ENCODE data around the gene ZNF333.
"Not testable (repeated sequence)": the region's sequence is repeated elsewhere in the genome, so short reads cannot be mapped to it uniquely, and the experiment has no call there.

ZNF333 gene

GRCh38 chr19:14746886-14747285 is 57.0 kb downstream of the ZNF333 start:
- TF ChIP-seq CTCF (conservative IDR thresholded peaks at IDR 0.05; ENCODE audit: low read length): no peak
- no peak overlapping the region for H3K4me3 ChIP-seq (ENCODE audit: low read length)
- DNase-seq (ENCODE audit: low read depth): no peak

- DNase-seq (ENCODE audit: low read depth): no peak
- H3K4me3 ChIP-seq (ENCODE audit: low read length): no peak overlapping the region
- TF ChIP-seq CTCF (conservative IDR thresholded peaks at IDR 0.05; ENCODE audit: low read length): no peak
Observed at GRCh38 chr19:14748601-14749000, 58.8 kb downstream of the ZNF333 start.

GRCh38 chr19:14758816-14759215 is 69.0 kb downstream of the ZNF333 start:
- no peak for DNase-seq (ENCODE audit: low read depth)
- no peak overlapping the region for H3K4me3 ChIP-seq (ENCODE audit: low read length)
- TF ChIP-seq CTCF (conservative IDR thresholded peaks at IDR 0.05; ENCODE audit: low read length): no peak

- DNase-seq (ENCODE audit: low read depth): no peak
- no peak for TF ChIP-seq CTCF (conservative IDR thresholded peaks at IDR 0.05; ENCODE audit: low read length)
- H3K4me3 ChIP-seq (ENCODE audit: low read length): no peak overlapping the region
Observed at GRCh38 chr19:14761607-14762006, 71.8 kb downstream of the ZNF333 start.

GRCh38 chr19:14762111-14762510 is 72.3 kb downstream of the ZNF333 start:
- no peak overlapping the region for H3K4me3 ChIP-seq (ENCODE audit: low read length)
- no peak for DNase-seq (ENCODE audit: low read depth)
- no peak for TF ChIP-seq CTCF (conservative IDR thresholded peaks at IDR 0.05; ENCODE audit: low read length)

GRCh38 chr19:14763497-14764145 is 73.8 kb downstream of the ZNF333 start:
- no peak for DNase-seq (ENCODE audit: low read depth)
- H3K4me3 ChIP-seq (ENCODE audit: low read length): no peak overlapping the region
- no peak for TF ChIP-seq CTCF (conservative IDR thresholded peaks at IDR 0.05; ENCODE audit: low read length)

- no peak for TF ChIP-seq CTCF (conservative IDR thresholded peaks at IDR 0.05; ENCODE audit: low read length)
- no peak for DNase-seq (ENCODE audit: low read depth)
- no peak overlapping the region for H3K4me3 ChIP-seq (ENCODE audit: low read length)
Observed at GRCh38 chr19:14764401-14764800, 74.6 kb downstream of the ZNF333 start.

- not testable (repeated sequence) for H3K4me3 ChIP-seq (ENCODE audit: low read length); DNase-seq (ENCODE audit: low read depth)
Observed at GRCh38 chr19:14765403-14765802, 75.6 kb downstream of the ZNF333 start.

- not testable (repeated sequence) for H3K4me3 ChIP-seq (ENCODE audit: low read length); DNase-seq (ENCODE audit: low read depth)
Observed at GRCh38 chr19:14765841-14766240, 76.0 kb downstream of the ZNF333 start.

Measured in AG10803 (cell line).